GM12874 (cell line): Measurements from ENCODE around the gene DIMT1.

Experiments
- TF ChIP-seq, protein P1 (sequence below): IDR thresholded peaks from 2 replicates; pipeline ENCODE4 v1.5.1; 2011; ENCODE audit warnings: low read depth, mild to moderate bottlenecking, control low read depth, low read length, moderate library complexity; ENCODE audit not compliant: insufficient read depth

DIMT1 gene

DNA sequence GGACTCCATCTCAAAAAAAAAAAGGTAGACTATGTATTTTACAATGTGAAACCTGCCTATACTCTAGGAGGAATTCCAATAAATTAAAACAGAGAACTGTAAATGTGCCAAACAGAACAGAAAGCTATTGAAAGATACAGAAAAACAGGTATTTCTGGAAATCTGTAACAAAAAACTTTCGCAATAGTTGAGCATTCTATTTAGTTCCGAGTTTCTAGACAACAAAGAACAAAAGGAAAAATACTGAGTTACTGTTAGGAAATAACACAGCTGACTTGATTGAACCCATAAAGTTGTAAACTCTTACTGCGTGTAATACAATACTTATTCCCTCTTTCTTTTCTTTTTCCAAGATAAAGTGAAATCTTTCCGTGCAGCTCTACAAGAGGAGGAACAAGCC, 18.6 kb downstream of the DIMT1 start:
- TF ChIP-seq, protein P1, sequence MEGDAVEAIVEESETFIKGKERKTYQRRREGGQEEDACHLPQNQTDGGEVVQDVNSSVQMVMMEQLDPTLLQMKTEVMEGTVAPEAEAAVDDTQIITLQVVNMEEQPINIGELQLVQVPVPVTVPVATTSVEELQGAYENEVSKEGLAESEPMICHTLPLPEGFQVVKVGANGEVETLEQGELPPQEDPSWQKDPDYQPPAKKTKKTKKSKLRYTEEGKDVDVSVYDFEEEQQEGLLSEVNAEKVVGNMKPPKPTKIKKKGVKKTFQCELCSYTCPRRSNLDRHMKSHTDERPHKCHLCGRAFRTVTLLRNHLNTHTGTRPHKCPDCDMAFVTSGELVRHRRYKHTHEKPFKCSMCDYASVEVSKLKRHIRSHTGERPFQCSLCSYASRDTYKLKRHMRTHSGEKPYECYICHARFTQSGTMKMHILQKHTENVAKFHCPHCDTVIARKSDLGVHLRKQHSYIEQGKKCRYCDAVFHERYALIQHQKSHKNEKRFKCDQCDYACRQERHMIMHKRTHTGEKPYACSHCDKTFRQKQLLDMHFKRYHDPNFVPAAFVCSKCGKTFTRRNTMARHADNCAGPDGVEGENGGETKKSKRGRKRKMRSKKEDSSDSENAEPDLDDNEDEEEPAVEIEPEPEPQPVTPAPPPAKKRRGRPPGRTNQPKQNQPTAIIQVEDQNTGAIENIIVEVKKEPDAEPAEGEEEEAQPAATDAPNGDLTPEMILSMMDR: no peak

DNA sequence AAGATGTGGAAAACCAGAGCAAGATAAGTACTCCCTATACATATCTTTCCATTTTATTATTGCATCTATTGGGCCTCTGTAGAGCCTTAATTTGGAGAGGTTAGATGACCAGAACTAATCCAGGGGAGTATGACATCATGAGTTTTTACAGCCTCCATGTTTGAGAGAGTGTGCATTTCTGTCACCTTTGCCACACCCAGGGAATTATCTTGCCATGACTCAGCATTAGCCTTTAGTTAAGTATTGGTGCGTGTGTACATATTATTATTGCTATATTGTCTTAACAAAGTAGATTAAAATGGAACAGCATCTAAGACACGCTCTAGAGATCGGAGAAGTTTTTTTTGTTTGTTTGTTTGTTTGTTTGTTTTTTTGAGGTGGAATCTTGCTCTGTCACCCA, 27.6 kb downstream of the DIMT1 start:
- TF ChIP-seq, protein P1: no peak

DNA sequence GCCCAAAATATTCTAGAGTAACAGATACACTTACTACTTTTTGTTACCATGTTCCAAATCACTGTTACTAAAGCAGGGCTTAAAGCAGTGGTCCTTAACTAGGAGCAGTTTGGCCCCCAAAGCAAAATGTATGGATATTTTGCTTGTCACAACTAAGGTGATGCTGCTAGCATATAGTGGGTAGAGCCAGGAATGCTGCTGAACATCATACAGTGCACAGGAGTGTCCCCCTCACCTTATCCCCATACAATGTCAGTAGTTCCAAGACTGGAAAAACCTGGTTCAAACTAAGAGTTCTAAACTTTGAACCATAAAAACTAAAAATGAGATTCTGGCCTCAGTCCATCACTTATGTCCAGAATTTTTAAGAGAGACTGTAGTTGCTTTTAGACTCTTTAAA, 28.1 kb downstream of the DIMT1 start:
- TF ChIP-seq, protein P1: no peak

DNA sequence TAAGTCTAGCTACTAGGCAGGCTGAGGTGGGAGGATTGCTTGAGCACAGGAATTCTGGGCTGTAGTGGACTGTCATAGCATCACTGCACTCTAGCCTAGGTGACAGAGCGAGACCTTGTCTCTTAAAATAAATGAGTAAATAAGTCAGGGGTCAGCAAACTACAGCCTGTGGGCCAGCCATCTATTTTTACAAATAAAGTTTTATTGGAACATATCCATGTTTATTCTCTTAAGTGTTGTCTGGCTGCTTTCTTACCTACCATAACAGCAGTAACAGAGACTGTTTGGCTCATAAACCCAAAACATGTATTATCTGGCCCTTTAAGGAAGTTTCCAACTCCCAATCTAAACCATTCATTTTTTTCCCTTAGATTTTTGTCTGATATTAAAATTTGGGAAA, 29.6 kb downstream of the DIMT1 start:
- TF ChIP-seq, protein P1: no peak

DNA sequence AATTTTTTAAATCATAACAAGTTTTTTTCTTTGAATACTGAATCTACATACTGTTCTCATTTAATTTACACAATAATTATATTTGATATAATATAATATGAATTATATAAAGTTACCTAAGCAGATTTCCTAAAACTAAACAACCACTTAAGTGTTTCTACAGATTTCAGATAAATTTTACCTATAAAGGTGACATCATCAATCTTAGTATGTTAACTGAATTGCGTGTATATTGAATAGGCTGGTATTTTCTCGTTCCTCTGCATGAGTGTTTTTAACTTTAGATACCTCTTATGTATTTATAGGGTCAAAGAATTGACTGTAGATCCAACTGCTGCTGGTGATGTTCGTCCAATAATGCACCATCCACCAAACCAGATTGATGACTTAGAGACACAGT, 30.3 kb downstream of the DIMT1 start:
- TF ChIP-seq, protein P1: no peak

DNA sequence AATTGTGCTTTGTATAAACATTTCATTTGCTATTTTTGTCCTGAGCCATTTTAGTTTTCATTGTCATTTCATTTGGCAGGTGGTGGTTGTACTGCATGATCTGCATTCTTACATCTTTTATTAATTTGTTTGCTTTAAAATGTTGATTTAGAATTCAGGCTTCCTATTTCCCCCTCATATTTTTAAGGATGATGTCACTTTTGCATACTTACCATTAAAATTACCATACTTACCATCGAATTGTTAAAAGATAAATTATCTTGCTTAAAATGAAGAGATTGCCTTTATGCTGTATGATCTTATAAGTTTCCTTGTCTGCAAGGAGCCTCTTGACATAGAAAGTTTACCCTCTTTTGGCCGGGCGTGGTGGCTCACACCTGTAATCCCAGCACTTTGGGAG, 31.1 kb downstream of the DIMT1 start:
- TF ChIP-seq, protein P1: no peak

DNA sequence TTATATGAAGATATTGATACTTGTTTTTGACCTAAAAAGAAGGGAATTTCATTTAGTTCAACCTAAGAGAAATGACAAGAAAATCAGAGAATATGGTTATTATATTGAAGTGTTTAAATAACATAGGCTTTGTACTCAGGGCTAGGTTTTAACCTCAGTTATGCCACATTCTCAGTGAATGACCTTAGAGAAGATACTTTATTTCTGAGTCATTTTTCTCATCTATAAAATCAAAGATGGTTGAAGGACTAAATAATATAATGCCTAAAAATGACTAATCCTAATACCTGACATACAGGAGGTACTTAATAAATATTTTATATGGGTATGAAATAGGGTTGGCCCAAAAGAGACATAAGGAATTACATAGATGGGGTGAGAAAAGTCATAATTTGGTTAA, 32.3 kb downstream of the DIMT1 start:
- TF ChIP-seq, protein P1: no peak

DNA sequence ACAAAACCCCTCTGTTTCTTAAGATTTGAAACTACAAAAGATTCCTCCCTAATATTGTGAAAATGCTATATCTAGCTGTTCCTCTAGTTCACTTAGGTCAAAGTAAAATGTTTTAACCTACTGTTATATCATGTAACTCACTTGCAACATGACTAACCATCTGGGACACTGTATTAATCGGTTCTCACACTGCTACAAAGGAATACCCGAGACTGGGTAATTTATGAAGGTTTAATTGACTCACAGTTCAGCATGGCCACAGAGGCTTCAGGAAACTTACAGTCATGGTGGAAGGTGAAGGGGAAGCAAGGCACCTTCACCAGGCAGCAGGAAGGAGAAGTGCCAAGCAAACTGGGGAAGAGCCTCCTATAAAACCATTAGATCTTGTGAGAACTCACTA, 34.7 kb downstream of the DIMT1 start:
- TF ChIP-seq, protein P1: no peak
